ENCODE data around the gene NTHL1. TPM values are rescaled to one million over a fixed set of nuclear protein-coding genes. Genes with fewer than 3 reads are reported as not detected.

The NTHL1 gene
- total and polyA plus RNA-seq, 9 of the 15 experiments (the other 6 are each of a cell fraction or from before 2014, with no cell fraction given), result 1.1 to 58.8 (median 17.6) TPM

DNA sequence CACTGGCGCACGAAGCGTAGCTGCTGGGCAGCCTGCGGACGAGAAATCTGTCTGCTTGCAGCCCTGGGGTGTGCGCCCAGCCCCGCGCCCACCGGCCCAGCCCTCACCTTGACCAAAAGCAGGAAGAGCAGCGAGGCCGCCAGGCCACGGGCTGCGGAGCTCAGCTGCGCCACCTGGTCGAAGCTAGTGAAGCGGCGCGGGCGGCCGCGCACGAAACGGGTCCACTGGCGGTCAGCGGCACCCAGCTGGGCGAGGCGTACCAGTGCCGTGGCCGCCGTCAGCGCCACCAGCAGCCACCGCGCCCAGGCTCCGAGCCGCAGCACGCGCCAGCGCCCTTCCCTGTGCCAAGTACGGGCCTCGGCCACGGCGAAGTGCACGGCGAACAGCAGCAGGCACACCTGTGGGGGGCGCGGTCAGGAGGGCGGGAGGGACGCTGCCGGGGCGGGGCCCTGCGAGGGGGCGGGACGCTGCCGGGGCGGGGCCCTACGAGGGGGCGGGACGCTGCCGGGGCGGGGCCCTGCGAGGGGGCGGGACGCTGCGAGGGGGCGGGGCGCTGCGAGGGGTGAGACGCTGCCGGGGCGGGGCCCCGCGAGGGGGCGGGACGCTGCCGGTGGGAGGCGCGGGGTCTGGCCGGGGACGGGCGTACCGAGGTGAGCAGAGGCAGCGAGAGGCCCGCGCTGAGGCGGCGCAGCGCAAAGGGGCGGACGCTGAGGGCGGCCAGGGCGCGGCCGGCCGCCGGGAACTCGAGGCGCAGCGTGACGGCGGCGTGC is 43.3 kb upstream of the NTHL1 start:
- ChIA-PET CTCF (ENCODE audit: low intra/inter-chr PET ratio) (no interaction called here), POLR2A (interaction anchor here (1.4 kb wide), 1 partner anchor 10 kb away, joined by 10 read pairs; no protein-coding TSS in a partner anchor)
- H3K4me1 ChIP-seq (replicated peaks in 1 of 2; ENCODE audit: control insufficient read depth in 2 of 2, insufficient read depth in 2 of 2, low read length in 2 of 2), result peaks cover 0 to 26% of the 10 kb centered on the region in 2 experiments; a peak in 1 of 5 replicates
- H3K9ac ChIP-seq (ENCODE audit: insufficient read depth in 1 of 2, low read depth in 2 of 2, low read length in 2 of 2), result no peak overlapping the region
- 98% methylated on average over 19 of the region's 101 CpGs for WGBS (ENCODE audit: insufficient coverage, low coverage, missing lambda C conversion rate)
- no peak overlapping the region for H2AFZ ChIP-seq (ENCODE audit: low read depth, low read length)
- H3K79me2 ChIP-seq (ENCODE audit: control insufficient read depth, insufficient read depth, low read length), result no peaks in the 10 kb centered on the region
- no peaks in the 10 kb centered on the region for H3K9me1 ChIP-seq (ENCODE audit: control insufficient read depth, insufficient read depth, low read length)
- no peaks in the 10 kb centered on the region for H4K20me1 ChIP-seq (replicated peaks; ENCODE audit: control insufficient read depth, insufficient read depth, low read length)
- peaks cover 74% of the 10 kb centered on the region; the same call in 2 of the 3 replicates for H3K36me3 ChIP-seq (ENCODE audit: control insufficient read depth, insufficient read depth, low read length)
- intact Hi-C loops (cut with micrococcal nuclease), result no loop called here
- DNase-seq (ENCODE audit: extremely low read depth in 1 of 4, low spot score in 3 of 4) (peak in 3 of 4 experiments; percentile 51 to 80 (median 59)), FAIRE-seq (no peak), ATAC-seq (peak; percentile 56)
- H3K4me2 ChIP-seq (ENCODE audit: insufficient read depth, low read length), result no peak overlapping the region
- no peaks in the 10 kb centered on the region for H3K27me3 ChIP-seq (ENCODE audit: control insufficient read depth in 2 of 2, insufficient read depth in 2 of 2, low read length in 2 of 2)
- in situ Hi-C loops (cut with MboI), result no loop called here
- H3K27ac ChIP-seq (ENCODE audit: extremely low read depth, low read depth, low read length), result no peak overlapping the region
- BruUV-seq (replicated peaks), result no TSS peak
- H3K4me3 ChIP-seq, result no peak overlapping the region
- H3K9me3 ChIP-seq (replicated peaks; ENCODE audit: control insufficient read depth, insufficient read depth, low read depth, low read length), result no peaks in the 10 kb centered on the region
- TF ChIP-seq, protein P1, sequence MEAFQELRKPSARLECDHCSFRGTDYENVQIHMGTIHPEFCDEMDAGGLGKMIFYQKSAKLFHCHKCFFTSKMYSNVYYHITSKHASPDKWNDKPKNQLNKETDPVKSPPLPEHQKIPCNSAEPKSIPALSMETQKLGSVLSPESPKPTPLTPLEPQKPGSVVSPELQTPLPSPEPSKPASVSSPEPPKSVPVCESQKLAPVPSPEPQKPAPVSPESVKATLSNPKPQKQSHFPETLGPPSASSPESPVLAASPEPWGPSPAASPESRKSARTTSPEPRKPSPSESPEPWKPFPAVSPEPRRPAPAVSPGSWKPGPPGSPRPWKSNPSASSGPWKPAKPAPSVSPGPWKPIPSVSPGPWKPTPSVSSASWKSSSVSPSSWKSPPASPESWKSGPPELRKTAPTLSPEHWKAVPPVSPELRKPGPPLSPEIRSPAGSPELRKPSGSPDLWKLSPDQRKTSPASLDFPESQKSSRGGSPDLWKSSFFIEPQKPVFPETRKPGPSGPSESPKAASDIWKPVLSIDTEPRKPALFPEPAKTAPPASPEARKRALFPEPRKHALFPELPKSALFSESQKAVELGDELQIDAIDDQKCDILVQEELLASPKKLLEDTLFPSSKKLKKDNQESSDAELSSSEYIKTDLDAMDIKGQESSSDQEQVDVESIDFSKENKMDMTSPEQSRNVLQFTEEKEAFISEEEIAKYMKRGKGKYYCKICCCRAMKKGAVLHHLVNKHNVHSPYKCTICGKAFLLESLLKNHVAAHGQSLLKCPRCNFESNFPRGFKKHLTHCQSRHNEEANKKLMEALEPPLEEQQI (IDR thresholded peaks at IDR 0.05), result no peak
- TF ChIP-seq ZNF644 (tag; IDR thresholded peaks at IDR 0.05; ENCODE audit: low read depth) (no peak), TEAD1 (CRISPR knock-in tag; IDR thresholded peaks at IDR 0.05) (no peak), ZNF77 (CRISPR knock-in tag; IDR thresholded peaks at IDR 0.05) (no peak), POLR2G (IDR thresholded peaks at IDR 0.05; ENCODE audit: low read depth, low read length) (peak; percentile 68), CCAR2 (IDR thresholded peaks at IDR 0.05; ENCODE audit: low read depth, low read length) (no peak), ZFP36 (IDR thresholded peaks at IDR 0.05; ENCODE audit: low read depth, low read length, partially characterized antibody) (no peak), ZNF764 (CRISPR knock-in tag; IDR thresholded peaks at IDR 0.05; ENCODE audit: low read depth) (no peak), POLR2B (IDR thresholded peaks at IDR 0.05; ENCODE audit: low read depth, partially characterized antibody) (no peak), RBM22 (IDR thresholded peaks at IDR 0.05; ENCODE audit: low read depth, low read length, poor library complexity, severe bottlenecking) (peak; percentile 12), KDM5B (IDR thresholded peaks at IDR 0.05; ENCODE audit: insufficient replicate concordance, low read depth, low read length) (no peak), HNRNPL (IDR thresholded peaks at IDR 0.05; ENCODE audit: low read depth, low read length) (peak; percentile 52; the same call in 1 of the 2 replicates), RB1 (IDR thresholded peaks at IDR 0.05; ENCODE audit: low read depth) (no peak), RAD51 (IDR thresholded peaks at IDR 0.05; ENCODE audit: borderline replicate concordance, low read depth) (no peak)
- TF ChIP-seq, protein P2, sequence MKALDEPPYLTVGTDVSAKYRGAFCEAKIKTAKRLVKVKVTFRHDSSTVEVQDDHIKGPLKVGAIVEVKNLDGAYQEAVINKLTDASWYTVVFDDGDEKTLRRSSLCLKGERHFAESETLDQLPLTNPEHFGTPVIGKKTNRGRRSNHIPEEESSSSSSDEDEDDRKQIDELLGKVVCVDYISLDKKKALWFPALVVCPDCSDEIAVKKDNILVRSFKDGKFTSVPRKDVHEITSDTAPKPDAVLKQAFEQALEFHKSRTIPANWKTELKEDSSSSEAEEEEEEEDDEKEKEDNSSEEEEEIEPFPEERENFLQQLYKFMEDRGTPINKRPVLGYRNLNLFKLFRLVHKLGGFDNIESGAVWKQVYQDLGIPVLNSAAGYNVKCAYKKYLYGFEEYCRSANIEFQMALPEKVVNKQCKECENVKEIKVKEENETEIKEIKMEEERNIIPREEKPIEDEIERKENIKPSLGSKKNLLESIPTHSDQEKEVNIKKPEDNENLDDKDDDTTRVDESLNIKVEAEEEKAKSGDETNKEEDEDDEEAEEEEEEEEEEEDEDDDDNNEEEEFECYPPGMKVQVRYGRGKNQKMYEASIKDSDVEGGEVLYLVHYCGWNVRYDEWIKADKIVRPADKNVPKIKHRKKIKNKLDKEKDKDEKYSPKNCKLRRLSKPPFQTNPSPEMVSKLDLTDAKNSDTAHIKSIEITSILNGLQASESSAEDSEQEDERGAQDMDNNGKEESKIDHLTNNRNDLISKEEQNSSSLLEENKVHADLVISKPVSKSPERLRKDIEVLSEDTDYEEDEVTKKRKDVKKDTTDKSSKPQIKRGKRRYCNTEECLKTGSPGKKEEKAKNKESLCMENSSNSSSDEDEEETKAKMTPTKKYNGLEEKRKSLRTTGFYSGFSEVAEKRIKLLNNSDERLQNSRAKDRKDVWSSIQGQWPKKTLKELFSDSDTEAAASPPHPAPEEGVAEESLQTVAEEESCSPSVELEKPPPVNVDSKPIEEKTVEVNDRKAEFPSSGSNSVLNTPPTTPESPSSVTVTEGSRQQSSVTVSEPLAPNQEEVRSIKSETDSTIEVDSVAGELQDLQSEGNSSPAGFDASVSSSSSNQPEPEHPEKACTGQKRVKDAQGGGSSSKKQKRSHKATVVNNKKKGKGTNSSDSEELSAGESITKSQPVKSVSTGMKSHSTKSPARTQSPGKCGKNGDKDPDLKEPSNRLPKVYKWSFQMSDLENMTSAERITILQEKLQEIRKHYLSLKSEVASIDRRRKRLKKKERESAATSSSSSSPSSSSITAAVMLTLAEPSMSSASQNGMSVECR (CRISPR knock-in tag; IDR thresholded peaks at IDR 0.05), result no peak

All from K562 (cell line).